C4-2B (cell line): ENCODE results near the gene NPRL2.
A peak's percentile ranks its signal among the peaks of the same experiment; 100 is the strongest.

ENCODE experiments used
- H3K27ac ChIP-seq: fragments of 450-650 bp; 2 replicates; pipeline ENCODE4 v1.5.1; 2017
- CTCF ChIP-seq: fragments of 450-650 bp; conservative IDR thresholded peaks from 2 replicates; pipeline ENCODE4 v1.5.1; 2017; ENCODE audit warnings: mild to moderate bottlenecking
- ZFX ChIP-seq: fragments of 450-650 bp; IDR thresholded peaks from 2 replicates; pipeline ENCODE4 v1.6.1; 2017

Gene NPRL2

GRCh38 chr3:50358911-50359759 lies 8.6 kb upstream of the NPRL2 start, which contains the start of gene TMEM115:
Gene TMEM115, minus strand, starts transcription at chr3:50359521. Its CDS starts 458 bp downstream, at chr3:50359063.
- TF ChIP-seq CTCF (no peak), ZFX (peak; percentile 99)
- peak within 1 kb of the TSS; percentile 95 for H3K27ac ChIP-seq

- TF ChIP-seq CTCF = no peak
- no peak for TF ChIP-seq ZFX
- peak overlapping the region; percentile 95 for H3K27ac ChIP-seq
Observed at GRCh38 chr3:50358355-50358910, 7.9 kb upstream of the NPRL2 start.

GRCh38 chr3:50357481-50357880 lies 6.9 kb upstream of the NPRL2 start:
- TF ChIP-seq ZFX = no peak
- TF ChIP-seq CTCF = no peak
- peak overlapping the region; percentile 95; the same call in 1 of the 2 replicates for H3K27ac ChIP-seq

- no peak for TF ChIP-seq ZFX
- no peak for TF ChIP-seq CTCF
- no peak overlapping the region for H3K27ac ChIP-seq
Observed at GRCh38 chr3:50356553-50356952, 6.0 kb upstream of the NPRL2 start.

- H3K27ac ChIP-seq = no peak overlapping the region
Observed at GRCh38 chr3:50355829-50356552, 5.4 kb upstream of the NPRL2 start.

GRCh38 chr3:50354850-50355249 lies 4.3 kb upstream of the NPRL2 start:
- TF ChIP-seq CTCF (no peak), ZFX (no peak)
- H3K27ac ChIP-seq = no peak overlapping the region

More at GRCh38 chr3:50355829-50356552, 5.4 kb upstream of the NPRL2 start:
- TF ChIP-seq ZFX (no peak), CTCF (no peak)
